Measurements from ENCODE around the gene GOSR2.

The GOSR2 gene

DNA sequence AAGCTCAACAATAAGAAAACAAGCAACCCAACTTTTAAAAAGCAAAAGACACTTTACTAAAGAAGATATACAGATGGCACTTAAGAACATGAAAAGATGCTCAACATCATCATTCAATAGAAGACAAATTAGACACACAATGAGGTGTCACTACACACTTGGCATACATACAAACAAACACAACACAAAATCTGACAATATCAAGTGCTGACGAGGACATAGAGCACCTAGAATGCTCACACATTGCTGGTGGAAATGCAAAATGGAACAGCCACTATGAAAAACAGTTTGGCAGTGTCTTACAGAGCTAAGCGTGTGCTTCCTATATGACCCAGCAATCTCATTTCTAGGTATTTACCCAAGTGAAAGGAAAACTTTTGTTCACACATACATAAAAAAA, 37.2 kb downstream of the GOSR2 start:
- H3K27ac ChIP-seq: no peak overlapping the region
- TF ChIP-seq, protein P1, sequence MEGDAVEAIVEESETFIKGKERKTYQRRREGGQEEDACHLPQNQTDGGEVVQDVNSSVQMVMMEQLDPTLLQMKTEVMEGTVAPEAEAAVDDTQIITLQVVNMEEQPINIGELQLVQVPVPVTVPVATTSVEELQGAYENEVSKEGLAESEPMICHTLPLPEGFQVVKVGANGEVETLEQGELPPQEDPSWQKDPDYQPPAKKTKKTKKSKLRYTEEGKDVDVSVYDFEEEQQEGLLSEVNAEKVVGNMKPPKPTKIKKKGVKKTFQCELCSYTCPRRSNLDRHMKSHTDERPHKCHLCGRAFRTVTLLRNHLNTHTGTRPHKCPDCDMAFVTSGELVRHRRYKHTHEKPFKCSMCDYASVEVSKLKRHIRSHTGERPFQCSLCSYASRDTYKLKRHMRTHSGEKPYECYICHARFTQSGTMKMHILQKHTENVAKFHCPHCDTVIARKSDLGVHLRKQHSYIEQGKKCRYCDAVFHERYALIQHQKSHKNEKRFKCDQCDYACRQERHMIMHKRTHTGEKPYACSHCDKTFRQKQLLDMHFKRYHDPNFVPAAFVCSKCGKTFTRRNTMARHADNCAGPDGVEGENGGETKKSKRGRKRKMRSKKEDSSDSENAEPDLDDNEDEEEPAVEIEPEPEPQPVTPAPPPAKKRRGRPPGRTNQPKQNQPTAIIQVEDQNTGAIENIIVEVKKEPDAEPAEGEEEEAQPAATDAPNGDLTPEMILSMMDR (IDR thresholded peaks at IDR 0.05): no peak
- TF ChIP-seq ZFX (IDR thresholded peaks at IDR 0.05; ENCODE audit: borderline replicate concordance): no peak

DNA sequence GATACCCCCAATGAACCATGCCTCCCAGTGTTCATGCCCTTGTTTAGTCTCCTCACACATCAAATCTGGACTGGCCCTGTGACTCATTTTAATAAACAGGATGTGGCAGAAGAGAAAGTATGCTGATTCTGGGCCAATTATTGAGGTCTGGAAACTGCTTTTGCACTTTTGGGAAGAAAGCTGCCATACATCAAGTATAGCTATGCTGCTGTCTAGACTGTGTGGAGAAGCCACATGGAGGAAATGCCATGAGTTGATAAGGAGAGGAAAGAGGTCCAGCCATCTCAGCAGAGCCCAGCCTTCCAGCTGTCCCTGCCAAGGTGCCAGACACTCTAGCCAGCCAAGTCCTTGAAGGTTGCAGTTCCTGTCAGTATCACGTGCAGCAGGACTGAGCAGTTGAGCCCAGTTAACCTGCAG, 39.4 kb downstream of the GOSR2 start:
- no peak overlapping the region for H3K27ac ChIP-seq
- TF ChIP-seq ZFX (IDR thresholded peaks at IDR 0.05; ENCODE audit: borderline replicate concordance): no peak
- TF ChIP-seq, protein P1 (IDR thresholded peaks at IDR 0.05): no peak

DNA sequence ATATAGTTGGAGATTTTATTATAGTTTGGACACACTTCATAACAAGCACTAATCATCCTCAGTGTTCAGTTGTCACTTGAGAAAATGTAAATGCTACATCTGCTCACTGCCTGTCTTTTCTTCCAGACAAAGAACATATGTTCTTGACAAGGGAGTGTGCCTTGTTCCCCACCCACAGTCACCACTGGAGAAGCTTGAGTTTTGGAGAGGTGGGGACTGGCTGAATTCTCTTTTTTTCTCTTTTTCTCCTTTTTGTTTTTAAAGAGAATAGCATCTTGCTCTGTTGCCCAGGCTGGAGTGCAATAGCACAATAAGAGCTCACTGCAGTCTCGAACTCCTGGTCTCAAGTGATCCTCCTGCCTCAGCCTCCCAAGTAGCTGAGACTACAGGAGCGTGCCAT, 40.6 kb downstream of the GOSR2 start:
- H3K27ac ChIP-seq: no peak overlapping the region
- TF ChIP-seq, protein P1 (IDR thresholded peaks at IDR 0.05): no peak
- TF ChIP-seq ZFX (IDR thresholded peaks at IDR 0.05; ENCODE audit: borderline replicate concordance): no peak

DNA sequence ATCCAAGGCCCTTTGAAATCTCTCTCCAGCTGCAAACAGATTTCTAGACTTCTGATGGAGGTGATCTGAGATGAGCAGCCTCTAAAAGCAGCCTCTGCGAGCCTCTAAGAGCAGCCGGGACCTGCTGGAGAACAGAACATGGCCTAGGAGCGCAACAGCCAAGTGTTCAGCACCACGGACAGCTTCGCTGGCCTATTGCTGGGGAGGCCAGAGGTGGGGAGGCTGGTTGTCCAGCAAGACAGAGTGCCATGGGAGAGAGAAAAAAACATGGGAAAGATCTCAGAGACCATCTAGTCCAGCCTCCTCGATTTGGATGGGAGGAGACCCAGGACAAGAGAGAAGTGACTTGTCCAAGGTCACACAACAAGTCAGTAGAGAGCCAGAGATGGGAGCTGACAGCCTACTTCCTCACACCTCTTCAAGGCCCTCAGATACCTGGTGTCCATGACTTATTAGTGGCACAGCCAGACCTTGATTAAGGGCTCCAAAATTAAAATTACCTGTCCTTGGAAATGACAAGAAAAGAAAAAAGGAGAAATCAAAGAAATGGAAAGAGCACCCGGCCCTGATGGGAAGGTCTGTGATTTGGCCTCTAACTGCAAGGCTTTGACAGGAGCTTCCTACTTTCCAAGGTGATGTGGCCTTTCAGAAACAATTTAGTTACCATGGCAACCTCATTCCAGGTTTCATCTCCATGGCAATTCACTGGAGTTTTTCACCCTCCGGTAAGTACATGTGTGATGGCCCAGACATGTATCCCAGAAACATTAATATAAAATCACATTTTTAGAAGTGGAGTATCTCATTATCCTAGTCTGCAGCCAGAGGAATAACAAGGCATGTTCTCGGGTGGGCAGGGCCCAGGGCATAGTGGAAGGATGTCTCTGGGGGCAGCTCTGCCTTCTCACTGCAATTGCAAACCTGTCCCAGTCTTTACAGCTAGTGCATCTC, 41.6 kb downstream of the GOSR2 start:
- no peak for TF ChIP-seq ZFX (IDR thresholded peaks at IDR 0.05; ENCODE audit: borderline replicate concordance)
- TF ChIP-seq, protein P1 (IDR thresholded peaks at IDR 0.05): no peak
- H3K27ac ChIP-seq: no peak overlapping the region

DNA sequence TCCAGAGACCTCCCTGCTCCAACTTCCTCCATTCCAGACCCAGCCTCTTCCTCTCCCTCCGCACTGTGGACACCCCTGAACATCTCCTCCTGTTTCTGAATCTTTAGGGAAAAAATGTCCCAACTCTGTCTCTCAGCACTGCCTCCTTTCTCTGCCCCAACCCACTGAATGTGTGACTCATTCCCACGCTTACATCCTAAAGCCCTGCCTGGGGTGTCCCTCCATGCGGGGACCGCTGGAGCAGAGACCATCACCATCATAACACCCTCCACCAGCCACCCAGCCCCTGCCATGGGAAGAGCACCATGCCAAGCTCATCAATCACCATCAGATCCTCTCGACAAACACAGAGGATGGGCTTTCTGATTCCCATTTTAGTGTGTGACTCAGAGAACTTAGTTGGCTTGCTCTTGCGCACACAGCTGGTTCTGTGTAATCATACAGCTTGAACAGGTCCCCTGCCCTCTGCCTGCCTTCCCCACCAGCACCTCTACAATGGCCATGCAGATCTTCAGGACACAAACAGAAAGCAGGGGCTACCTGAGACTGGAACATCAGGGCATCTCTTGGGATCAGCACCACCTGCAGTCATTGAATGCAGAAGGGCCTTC, 45.4 kb downstream of the GOSR2 start:
- TF ChIP-seq ZFX (IDR thresholded peaks at IDR 0.05; ENCODE audit: borderline replicate concordance): no peak
- TF ChIP-seq, protein P1 (IDR thresholded peaks at IDR 0.05): no peak
- H3K27ac ChIP-seq: no peak overlapping the region

DNA sequence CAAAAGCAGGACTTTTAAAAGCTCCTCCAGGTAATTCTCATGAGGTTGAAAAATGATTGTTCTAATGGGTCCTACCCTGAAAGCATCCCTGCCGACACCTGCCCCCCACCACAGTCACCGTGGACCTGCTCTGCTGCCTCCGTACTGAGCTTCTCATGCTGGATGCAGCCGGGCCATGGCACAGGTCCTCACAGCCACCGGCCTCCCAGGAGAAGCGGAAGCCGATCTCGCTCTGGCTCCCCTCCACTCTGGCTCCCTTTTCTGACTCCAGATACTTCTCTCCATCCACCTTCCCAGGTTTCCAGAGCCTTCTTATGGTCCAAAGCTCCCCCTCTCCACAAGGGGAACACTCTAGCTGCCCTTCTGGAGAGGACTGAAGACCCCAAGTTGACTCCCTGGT, 45.9 kb downstream of the GOSR2 start:
- no peak overlapping the region for H3K27ac ChIP-seq
- TF ChIP-seq ZFX (IDR thresholded peaks at IDR 0.05; ENCODE audit: borderline replicate concordance): no peak
- TF ChIP-seq, protein P1 (IDR thresholded peaks at IDR 0.05): no peak

Measured in 22Rv1 (cell line).